Mammary epithelial cell (primary cell): ENCODE measurements around the gene FGD6.

ENCODE experiments used
- CTCF ChIP-seq, 2 donors: IDR thresholded peaks in 1 of 2; conservative IDR thresholded peaks in 1 of 2; 2 replicates each; pipeline ENCODE4 v1.5.1; 2011 to 2012; ENCODE audit warnings: inconsistent platforms in 2 of 2, low read length in 2 of 2, mild to moderate bottlenecking in 2 of 2, control low read depth in 1 of 2, low read depth in 1 of 2; ENCODE audit not compliant: insufficient read depth in 1 of 2; ENCODE audit errors: extremely low read depth in 1 of 2
- EZH2 ChIP-seq: IDR thresholded peaks from 2 replicates; pipeline ENCODE4 v1.6.1; 2012; ENCODE audit warnings: low read length, inconsistent platforms, borderline replicate concordance

GRCh38 chr12:95220726-95221125 lies 3.5 kb upstream of the FGD6 start:
- no peak for TF ChIP-seq EZH2
- no peak for TF ChIP-seq CTCF (conservative IDR thresholded peaks at IDR 0.05 in 1 of 2, IDR thresholded peaks at IDR 0.05 in 1 of 2; ENCODE audit: extremely low read depth in 1 of 2, insufficient read depth in 1 of 2, low read depth in 1 of 2, low read length in 2 of 2)
